VCaP (cell line): Measurements from ENCODE around the gene NFKB2.

Source experiments
- H3K27ac ChIP-seq: fragments of 450-650 bp; 2 replicates; pipeline ENCODE4 v1.5.1; 2017
- TF ChIP-seq, protein P1 (sequence below): fragments of 450-650 bp; conservative IDR thresholded peaks from 2 replicates; pipeline ENCODE4 v1.5.1; 2017; ENCODE audit warnings: mild to moderate bottlenecking, moderate library complexity

NFKB2 gene

DNA sequence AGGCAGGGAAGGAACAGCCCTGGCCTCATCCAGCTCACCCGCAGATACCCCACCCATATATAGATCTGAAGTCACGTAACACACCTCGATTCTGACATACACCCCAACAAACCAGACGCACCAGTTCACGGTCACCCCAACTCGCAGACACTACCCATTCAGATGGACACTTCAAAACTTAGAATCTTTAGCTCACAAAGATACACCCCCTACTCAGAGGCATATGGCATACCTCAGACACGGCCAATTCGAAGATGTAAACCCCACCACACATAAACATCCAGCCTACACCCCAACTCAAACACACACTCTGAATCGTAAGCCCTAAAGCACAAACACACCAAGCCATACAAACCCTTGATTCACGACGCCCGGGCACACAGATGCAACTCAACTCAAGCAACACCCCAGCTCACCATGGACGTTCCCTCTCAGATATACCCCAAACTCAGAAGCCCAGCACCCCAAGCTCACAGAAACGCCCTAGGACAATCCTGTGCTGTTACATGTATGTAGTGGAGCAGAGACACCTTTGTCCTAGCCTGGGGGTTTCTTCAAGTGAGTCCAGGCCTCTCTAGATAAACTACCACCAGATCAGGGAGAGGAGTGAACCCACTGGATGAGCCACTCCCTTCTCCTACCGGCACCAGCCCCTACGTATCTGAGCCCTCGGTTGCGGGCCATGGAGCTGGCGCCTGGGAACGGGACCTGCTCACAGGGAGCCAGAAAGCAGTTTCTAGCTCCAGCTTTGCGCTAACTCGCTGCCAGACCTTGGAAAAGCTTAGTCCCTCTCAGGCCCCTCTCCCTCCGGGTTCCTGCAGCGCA is 14.3 kb downstream of the NFKB2 start:
- TF ChIP-seq, protein P1, sequence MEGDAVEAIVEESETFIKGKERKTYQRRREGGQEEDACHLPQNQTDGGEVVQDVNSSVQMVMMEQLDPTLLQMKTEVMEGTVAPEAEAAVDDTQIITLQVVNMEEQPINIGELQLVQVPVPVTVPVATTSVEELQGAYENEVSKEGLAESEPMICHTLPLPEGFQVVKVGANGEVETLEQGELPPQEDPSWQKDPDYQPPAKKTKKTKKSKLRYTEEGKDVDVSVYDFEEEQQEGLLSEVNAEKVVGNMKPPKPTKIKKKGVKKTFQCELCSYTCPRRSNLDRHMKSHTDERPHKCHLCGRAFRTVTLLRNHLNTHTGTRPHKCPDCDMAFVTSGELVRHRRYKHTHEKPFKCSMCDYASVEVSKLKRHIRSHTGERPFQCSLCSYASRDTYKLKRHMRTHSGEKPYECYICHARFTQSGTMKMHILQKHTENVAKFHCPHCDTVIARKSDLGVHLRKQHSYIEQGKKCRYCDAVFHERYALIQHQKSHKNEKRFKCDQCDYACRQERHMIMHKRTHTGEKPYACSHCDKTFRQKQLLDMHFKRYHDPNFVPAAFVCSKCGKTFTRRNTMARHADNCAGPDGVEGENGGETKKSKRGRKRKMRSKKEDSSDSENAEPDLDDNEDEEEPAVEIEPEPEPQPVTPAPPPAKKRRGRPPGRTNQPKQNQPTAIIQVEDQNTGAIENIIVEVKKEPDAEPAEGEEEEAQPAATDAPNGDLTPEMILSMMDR, result no peak
- peak overlapping the region; percentile 66; the same call in 1 of the 2 replicates for H3K27ac ChIP-seq

DNA sequence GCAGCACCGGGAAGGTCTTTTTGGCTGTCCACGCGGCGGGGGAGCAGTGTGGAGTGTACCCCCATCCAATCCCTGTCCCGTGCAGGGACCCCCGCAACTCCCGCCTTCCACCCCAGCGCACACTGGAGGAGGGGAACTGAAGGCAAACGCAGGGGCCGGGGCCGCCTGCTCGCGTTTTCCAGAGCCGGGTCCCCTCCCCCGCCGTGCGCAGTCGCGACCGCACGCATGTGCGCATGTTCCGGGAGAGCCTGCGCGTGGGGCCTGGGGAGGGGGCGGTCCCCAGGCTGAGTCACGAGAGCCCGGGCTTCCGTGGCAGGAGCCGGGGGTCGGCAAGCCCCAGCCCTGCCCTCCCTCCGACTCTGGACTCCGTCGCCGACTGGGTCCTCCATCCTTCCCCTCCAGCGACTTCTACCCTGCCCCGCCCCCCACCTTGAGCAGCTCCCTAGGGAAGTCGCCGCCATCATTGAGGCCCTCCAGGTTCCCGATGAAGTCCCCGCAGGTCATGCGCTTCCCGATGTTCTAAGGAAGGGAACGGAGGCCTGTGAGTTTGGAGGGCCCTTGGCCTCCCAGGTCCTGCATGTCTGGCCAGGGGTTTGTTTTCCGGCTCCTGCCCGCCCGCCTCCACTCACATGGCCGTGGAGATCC is 15.0 kb downstream of the NFKB2 start:
- TF ChIP-seq, protein P1, result no peak
- no peak overlapping the region for H3K27ac ChIP-seq

DNA sequence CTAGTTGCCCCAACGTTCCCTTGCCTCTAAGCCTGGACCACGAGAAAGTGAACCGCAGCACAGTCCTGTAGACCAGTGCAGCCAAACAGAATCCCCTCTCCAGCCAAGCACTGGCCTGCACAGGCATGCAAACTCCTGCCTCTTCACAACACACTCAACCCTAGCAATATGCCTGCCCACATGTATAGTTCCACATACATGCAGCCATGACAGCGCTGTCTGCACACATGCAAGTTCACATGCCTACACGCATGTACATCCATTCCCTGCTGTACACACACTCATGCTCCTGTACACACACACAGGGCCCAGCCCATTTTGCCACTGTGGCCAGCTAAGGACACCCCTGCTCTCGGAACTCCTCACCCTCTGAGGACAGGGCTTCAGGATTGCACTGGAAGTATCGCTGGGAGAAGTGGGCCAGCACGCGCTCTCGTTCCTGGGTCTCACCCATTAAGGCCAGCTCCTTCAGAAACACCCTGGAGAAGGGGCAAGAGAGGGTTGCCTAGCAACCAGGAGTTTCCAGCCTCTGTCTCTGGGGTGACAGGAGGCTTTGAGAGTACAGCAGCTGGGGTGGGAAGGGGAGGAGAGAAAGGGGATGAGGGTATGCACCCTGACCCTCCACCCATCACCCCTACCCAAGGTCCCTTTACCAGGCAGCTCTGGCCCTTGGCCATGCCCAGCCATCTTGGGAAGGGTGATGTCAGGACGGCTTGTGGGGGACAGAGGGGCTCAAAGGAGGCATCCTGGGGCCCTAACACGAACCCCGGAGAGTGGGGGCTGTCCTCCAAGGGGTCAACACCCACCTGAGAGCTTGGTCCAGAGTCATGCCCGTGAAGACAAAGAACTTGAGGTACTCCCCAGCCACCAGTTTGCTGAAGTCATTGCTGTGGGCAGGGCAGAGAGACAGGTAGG is 16.1 kb downstream of the NFKB2 start:
- TF ChIP-seq, protein P1, result no peak
- no peak overlapping the region for H3K27ac ChIP-seq

DNA sequence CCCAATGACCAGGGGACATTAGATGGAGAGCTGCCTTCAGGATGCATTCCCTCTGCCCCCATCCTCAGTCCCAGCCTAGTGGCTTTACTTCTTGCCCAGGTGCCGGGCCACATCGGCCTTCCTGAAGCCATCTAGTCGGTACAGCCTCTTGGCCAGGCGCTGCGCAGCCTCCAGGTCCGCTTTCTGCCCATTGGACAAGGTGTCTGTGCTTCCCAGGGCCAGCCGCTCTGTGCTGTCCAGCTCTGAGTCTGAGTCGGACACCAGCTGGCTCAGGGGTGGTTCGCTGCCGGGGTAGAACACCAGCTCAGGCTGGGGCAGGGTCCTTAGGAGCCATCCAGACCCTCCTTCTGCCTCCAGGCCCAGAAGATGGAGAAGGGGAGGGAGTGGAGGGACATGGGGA is 16.8 kb downstream of the NFKB2 start:
- TF ChIP-seq, protein P1, result no peak
- no peak overlapping the region for H3K27ac ChIP-seq

DNA sequence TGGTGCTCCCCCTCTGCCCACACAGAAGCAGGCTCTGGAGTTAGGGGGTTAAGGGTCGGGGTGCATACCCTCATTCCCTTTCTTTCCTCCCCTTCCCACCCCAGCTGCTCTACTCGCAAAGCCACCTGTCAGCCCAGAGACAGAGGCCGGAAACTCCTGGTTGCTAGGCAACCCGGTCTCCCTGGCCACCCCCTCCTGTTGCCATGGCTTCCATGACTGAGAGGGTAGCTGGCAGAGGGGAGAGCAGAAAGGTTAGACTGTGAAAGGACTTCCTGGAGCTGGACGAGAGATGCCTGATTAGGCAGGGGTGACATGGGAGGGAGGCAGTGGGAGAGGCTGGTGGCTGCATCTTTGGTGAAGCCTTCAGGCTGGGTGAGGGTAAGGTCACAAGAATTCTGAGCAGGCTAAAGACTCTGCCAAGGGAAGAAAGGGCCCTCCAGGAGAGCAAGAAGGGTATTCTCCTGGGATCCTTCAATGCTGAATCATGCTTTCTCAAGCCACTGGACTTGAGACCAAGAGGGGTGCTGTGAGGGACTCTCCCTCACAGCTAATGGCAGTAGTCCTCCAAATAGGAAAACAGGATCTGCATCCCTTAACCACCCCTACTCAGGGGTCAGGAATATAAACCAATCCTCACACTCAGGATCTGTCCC is 17.7 kb downstream of the NFKB2 start:
- no peak overlapping the region for H3K27ac ChIP-seq

DNA sequence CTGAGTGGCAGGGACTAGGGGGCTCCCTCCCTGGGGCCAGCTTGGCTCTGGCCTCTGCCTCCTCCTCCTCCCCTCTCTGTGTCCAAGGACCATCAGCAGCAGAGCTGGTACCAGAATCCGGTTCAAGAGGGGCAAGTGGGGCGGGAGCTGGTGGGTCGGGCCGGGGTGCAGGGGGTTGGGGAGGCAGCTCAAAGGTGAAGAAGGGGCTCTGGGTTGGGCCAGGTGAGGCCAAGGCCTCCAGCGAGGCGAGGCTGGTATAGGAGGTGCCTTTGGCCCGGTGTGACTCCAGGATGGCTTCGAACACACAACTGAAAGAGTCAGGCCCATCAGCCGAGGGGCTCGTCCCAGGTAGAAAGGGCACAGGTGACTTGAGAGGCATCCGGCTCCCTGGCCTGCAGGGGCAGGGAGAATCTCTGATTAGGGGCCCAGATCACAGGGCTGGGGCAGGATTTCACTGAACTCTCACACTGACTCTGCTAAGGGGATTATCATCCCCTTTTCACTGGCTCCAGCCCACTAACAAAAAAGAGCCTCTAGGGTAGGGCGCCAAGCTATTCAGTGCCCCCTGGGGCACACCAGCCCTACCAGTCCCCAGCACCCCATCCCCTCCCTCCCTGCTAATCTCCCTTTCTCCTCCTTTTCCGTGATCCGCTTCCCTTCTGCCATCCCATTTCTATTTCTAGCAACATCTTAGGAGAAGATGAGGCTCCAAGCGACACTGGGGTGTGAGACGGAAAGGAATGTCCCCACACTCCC is 18.5 kb downstream of the NFKB2 start:
- no peak overlapping the region for H3K27ac ChIP-seq
- TF ChIP-seq, protein P1, result no peak

More for the DNA sequence above, 17.7 kb downstream of the NFKB2 start:
- TF ChIP-seq, protein P1, result no peak
